Suppressor macrophage (primary cell): ENCODE measurements around the gene SFMBT2.

Experiments used
- DNase-seq, 4 experiments: peaks; one replicate each; pipeline ENCODE4 v3.0.0-alpha.2; 2020 to 2022

Gene SFMBT2

DNA sequence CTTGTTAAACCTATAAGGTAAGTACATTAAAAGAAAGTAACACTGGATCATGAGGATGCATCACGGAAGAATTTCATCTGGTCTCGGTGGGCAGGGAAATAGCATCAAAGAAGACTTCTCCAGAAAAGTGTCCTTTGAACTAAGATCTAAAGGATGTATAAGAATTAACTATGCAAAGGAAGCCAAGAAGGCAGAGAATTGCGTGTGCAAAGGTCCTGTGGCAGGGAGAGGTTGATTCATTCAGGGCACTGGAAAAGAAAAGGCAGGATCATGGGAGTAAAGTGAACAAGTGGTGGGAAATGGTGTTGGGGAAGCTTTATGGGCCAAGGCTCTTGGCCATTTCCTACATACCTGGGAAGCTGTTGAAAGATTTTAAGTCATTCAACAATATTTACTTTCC is 288.3 kb downstream of the SFMBT2 start:
- no peak for DNase-seq

DNA sequence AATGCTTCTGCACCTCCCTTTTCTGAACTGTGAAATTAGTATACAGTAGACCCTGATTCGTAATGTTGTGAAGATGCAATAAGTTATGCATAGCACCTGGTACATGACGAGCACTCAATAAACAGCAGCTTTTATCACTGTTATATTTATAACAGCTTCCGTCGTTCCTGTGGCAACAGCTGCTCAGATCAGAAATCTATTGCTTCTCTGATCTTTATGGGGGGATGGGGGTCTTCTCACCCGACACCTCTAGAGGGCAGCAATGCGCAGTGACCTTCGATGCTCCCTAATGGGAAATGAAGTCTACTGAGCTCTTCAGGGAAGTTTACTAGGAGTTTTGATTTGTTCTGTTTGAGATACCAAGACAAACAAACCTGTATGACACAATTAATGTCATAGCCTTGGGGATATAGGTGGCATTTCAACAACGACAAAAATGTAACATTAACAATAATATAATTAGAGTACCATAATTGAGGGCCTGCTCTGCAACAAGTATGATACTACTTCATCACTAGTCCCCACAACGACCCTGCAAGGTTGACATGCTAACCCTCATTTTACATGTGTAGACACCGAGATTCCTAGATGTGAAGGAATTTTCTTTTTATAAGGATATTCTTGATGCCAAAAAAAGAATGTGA is 289.6 kb downstream of the SFMBT2 start:
- peak; percentile 72 to 85 (median 82) for DNase-seq

DNA sequence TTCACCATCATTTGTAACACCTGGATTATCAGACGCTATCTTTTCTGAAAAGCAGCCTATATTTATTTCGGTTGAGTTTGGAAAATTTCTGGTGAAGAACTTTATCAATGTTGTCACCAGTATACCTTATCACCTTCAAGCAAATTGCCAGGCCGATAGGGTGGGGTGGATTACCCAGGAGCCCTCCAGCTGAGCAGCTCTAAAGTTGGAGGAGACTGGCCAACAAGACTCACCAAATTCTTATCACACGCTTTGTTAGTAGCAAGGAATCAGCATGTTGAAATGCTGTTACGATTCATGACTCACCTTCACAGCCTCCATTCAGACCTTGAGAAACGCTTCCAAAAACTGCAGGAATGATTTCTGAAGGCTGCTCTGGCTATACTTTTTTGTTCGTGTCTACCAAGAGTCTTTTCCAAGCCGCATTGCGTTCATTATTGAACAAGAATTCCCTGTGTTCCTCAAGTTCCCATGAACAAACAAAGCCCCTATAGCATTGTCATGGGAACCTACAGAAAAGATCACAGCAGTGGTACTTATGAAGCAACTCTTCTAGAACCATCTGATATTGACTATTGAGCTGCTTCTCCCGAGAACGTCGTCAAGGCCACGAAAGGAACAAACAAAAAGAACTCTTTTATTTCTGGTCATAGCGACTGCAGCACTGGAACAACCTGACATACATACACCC is 291.4 kb downstream of the SFMBT2 start:
- DNase-seq: peak in 1 of 4 experiments; percentile 20

DNA sequence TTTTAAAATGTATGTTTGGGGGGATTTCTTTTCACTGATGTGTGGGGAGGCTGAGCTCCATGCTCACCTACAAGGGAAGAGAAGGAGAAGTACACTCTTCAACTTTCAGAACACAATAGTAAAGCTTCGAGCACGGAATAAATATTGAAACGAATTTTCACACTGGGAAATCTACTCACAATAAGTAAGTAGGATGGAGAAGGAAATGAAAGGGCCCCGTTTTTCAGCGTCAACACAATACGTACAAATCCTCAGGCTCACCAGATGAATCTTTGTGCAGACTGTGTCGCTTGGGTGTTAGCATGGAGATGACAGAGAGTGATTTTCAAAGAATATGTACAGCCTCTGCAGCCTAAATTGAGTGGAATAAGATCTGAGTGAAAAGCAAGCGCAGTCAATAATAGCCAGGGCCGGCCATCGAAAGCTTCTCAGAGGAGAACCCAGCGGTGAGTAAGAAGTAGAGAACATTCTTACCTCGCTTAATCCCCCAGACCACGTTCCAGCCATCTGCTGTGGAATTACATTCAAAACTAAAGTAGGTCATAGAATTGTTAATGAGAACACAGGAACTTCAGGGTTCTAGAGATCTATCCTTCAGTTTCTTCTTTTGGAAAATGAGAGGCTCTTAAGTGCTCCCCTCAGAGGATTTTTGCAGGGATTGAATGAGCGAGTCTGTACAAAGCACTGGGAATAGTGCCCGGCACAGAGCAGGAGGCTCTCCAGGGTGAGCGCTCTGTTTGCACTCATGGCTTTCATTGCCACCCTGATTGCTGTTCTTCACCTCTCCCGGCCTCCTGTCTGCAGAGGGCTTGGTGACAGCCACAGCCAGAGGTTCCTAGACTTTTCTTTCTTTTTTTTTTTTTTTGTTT is 292.8 kb downstream of the SFMBT2 start:
- no peak for DNase-seq

DNA sequence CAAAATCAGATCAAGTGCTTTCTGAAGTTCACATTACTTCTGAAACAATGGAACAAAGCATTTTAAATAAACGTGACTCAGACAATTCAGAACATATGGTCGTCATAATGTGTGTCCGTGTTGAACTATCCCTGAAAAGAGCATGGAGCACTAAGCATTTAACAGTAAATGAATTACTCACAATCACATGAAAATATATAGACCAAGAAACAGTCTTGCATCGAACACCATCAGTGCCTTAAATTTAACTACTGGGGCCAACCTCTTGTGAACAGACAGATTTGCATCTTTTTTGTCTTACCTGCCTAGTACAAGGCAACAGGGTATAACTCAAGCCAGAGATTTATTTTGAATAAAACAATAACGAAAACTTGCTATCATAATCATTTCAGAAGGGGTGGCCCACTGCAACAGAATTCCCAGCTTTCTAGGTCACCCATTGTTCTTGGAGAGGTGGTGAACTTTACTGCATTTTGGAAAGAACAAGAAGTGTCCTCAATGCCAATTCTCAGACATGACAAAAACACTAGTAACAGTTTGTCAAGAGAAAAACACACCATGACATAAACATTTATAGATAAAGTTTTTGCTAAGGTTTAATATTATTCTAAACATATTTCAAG is 293.5 kb downstream of the SFMBT2 start:
- no peak for DNase-seq

DNA sequence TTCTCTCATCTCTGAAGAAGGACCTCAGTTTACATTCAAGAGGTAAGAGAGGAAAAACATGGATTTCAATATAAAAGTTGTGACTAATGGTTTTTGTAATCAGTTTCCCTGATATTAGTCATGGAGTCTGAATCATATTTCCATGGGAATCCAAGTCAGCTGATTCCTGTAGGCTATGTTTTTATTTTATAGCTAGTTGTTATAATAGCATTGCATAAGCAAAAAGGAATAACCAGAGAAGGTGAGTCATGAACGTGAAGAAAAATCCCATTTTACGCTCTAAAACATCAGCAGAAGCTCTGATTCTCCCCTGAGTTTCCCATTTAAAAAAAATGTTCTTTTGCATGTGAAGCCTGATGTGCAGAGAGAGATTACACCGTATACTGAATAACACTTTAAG is 299.3 kb downstream of the SFMBT2 start:
- peak in 2 of 4 experiments; percentile 31 to 53 for DNase-seq

DNA sequence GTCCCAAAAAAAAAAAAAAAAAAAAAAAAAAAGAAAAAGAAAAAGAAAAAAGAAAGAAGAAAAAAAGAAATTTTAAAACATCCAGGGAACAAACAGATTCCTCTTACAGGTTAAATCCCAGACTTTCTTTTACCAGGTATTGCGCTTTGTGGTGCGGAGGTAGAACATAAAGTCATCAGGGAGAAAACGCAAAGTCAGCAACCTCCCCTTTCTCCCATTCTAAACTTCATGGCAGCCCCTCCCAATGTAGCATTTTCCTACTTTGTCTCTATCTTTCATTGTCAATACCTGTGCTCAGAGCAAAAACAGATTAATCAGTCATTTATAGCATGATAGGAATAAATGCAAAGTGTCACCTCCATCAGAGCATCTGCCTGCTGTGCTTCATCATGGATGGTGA is 299.7 kb downstream of the SFMBT2 start:
- no peak for DNase-seq
